KMS-11 (cell line): ENCODE data around the gene MBD6.

ENCODE experiments used
- H2AFZ ChIP-seq: fragments of 200-600 bp; sonication (generic); 2 replicates; pipeline ENCODE4 v1.6.1; 2016; ENCODE audit warnings: antibody characterized with exemption, mixed run types, low read depth
- H3K27ac ChIP-seq: fragments of 200-600 bp; sonication (generic); 2 replicates; pipeline ENCODE4 v1.6.1; 2016; ENCODE audit warnings: mild to moderate bottlenecking, mixed run types
- H3K27me3 ChIP-seq: fragments of 200-600 bp; sonication (generic); 2 replicates; pipeline ENCODE4 v1.6.1; 2017; ENCODE audit warnings: mild to moderate bottlenecking, low read depth, mixed run types, moderate library complexity; ENCODE audit not compliant: insufficient read depth
- H3K36me3 ChIP-seq: fragments of 200-600 bp; sonication (generic); 2 replicates; pipeline ENCODE4 v1.6.1; 2017; ENCODE audit warnings: mild to moderate bottlenecking, mixed run types; ENCODE audit not compliant: insufficient read depth
- H3K4me1 ChIP-seq: fragments of 200-600 bp; sonication (generic); 2 replicates; pipeline ENCODE4 v1.6.1; 2016; ENCODE audit warnings: mild to moderate bottlenecking, low read depth, mixed run types; ENCODE audit not compliant: poor library complexity, severe bottlenecking
- H3K4me2 ChIP-seq: fragments of 200-600 bp; sonication (generic); 2 replicates; pipeline ENCODE4 v1.7.0; 2016; ENCODE audit warnings: mild to moderate bottlenecking, mixed run types
- H3K4me3 ChIP-seq: fragments of 200-600 bp; sonication (generic); IDR thresholded peaks from 2 replicates; pipeline ENCODE4 v1.6.1; 2017; ENCODE audit warnings: low read depth, low read length, mixed read lengths; ENCODE audit not compliant: insufficient read depth
- H3K79me2 ChIP-seq: fragments of 200-600 bp; sonication (generic); 2 replicates; pipeline ENCODE4 v1.6.1; 2016; ENCODE audit warnings: low read depth, mixed run types; ENCODE audit not compliant: insufficient read depth
- H3K9ac ChIP-seq: fragments of 200-600 bp; sonication (generic); 2 replicates; pipeline ENCODE4 v1.6.1; 2016; ENCODE audit warnings: mild to moderate bottlenecking, mixed run types
- H4K20me1 ChIP-seq: fragments of 200-600 bp; sonication (generic); 2 replicates; pipeline ENCODE4 v1.6.1; 2016; ENCODE audit warnings: mild to moderate bottlenecking, mixed run types; ENCODE audit not compliant: insufficient read depth
- TF ChIP-seq, protein P1 (sequence below): fragments of 200-600 bp; sonication (generic); conservative IDR thresholded peaks from 2 replicates; pipeline ENCODE4 v1.6.1; 2017; ENCODE audit warnings: low read depth, mild to moderate bottlenecking, antibody characterized with exemption, low read length, moderate library complexity, mixed read lengths

The MBD6 gene

DNA sequence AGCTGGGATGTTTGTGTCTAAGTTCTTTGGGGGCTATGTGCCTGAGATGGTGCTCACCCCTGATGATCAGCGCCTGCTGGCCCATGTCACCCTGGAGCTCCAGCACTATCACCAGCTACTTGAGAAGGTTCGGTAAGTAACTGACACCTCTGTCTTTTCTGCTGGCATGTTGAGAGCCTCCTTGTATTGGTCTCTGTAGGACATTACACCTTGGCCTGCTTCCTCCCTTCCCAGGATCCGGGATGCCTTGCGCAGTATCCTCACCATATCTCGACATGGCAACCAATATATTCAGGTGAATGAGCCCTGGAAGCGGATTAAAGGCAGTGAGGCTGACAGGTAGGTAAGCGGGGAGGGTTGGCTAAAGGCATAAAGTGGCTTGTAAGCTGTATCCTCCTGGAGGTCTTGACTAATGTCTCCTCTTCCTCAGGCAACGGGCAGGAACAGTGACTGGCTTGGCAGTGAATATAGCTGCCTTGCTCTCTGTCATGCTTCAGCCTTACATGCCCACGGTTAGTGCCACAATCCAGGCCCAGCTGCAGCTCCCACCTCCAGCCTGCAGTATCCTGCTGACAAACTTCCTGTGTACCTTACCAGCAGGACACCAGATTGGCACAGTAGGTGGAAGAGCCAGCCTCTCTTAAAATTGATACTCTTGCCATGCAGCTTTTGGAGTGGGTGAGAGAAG lies 7.8 kb upstream of the MBD6 start:
- Histone ChIP-seq H3K27me3 (no peaks in the 10 kb centered on the region), H3K36me3 (peaks cover 44% of the 10 kb centered on the region; the same call in 1 of the 2 replicates), H4K20me1 (no peaks in the 10 kb centered on the region), H3K4me2 (no peak overlapping the region), H3K4me1 (peaks cover 27% of the 10 kb centered on the region), H3K4me3 (no peak overlapping the region), H3K79me2 (peaks cover 28% of the 10 kb centered on the region), H3K27ac (peak overlapping the region; percentile 16; the same call in 1 of the 2 replicates), H2AFZ (no peak overlapping the region), H3K9ac (no peak overlapping the region)
- TF ChIP-seq, protein P1, sequence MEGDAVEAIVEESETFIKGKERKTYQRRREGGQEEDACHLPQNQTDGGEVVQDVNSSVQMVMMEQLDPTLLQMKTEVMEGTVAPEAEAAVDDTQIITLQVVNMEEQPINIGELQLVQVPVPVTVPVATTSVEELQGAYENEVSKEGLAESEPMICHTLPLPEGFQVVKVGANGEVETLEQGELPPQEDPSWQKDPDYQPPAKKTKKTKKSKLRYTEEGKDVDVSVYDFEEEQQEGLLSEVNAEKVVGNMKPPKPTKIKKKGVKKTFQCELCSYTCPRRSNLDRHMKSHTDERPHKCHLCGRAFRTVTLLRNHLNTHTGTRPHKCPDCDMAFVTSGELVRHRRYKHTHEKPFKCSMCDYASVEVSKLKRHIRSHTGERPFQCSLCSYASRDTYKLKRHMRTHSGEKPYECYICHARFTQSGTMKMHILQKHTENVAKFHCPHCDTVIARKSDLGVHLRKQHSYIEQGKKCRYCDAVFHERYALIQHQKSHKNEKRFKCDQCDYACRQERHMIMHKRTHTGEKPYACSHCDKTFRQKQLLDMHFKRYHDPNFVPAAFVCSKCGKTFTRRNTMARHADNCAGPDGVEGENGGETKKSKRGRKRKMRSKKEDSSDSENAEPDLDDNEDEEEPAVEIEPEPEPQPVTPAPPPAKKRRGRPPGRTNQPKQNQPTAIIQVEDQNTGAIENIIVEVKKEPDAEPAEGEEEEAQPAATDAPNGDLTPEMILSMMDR = no peak

DNA sequence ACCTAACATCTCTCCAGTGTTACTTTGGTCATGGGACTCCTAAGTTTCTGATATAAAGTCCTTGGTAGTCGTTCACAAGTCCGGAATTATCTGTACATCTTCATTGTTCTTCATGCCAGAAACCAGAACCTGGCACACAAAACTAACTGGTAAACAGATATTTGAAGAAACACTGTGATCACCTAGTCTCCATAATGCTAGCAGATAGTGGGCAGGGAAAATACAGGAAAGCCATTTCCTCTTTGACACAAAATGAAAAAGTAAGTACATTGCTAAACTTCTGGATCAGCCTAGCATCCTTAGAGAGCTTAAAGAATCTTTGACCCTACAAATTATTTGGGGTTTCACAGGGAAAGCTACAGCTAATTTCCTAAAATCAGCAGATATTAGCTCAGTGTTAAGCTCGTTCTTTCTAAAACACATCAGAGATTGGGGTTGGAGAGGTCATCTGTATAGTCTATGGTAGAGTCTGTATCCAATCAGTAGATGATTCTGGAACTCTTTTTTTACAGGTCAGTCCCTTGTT lies 7.2 kb upstream of the MBD6 start:
- peaks cover 27% of the 10 kb centered on the region for H3K4me1 ChIP-seq
- no peaks in the 10 kb centered on the region for H3K27me3 ChIP-seq
- TF ChIP-seq, protein P1 = no peak
- peak overlapping the region; percentile 16; the same call in 1 of the 2 replicates for H3K27ac ChIP-seq
- no peak overlapping the region for H3K4me2 ChIP-seq
- peaks cover 44% of the 10 kb centered on the region; the same call in 1 of the 2 replicates for H3K36me3 ChIP-seq
- H3K4me3 ChIP-seq = no peak overlapping the region
- H4K20me1 ChIP-seq = no peaks in the 10 kb centered on the region
- H3K79me2 ChIP-seq = peaks cover 31% of the 10 kb centered on the region
- H3K9ac ChIP-seq = no peak overlapping the region
- no peak overlapping the region for H2AFZ ChIP-seq

DNA sequence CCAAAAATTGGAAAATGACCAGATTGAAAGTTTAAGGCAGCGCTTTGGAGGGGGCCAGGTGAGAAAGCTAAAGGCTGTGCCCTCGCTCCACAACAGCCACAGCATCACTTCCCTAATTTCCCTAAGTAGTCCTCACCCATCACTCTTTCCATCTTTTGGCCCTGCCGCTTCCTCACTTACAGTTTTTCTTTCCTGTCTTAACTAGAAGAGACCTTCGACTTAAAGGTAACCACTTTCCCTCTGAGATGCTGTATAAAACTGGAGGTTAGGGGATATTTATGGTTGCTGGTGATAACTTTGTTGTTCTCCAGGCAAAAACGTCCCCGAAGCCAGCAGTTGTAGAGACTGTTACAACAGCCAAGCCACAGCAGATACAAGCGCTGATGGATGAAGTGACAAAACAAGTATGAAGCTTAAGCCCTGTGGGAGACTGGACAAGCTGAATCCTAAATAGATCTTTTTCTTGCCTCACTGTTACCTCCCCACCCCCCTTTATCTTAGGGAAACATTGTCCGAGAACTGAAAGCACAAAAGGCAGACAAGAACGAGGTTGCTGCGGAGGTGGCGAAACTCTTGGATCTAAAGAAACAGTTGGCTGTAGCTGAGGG lies 6.6 kb upstream of the MBD6 start:
- no peak overlapping the region for H3K4me3 ChIP-seq
- no peak overlapping the region for H2AFZ ChIP-seq
- peaks cover 31% of the 10 kb centered on the region for H3K79me2 ChIP-seq
- no peaks in the 10 kb centered on the region for H4K20me1 ChIP-seq
- no peak overlapping the region; the same call in 1 of the 2 replicates for H3K27ac ChIP-seq
- no peak overlapping the region for H3K9ac ChIP-seq
- H3K4me2 ChIP-seq = no peak overlapping the region
- H3K27me3 ChIP-seq = no peaks in the 10 kb centered on the region
- TF ChIP-seq, protein P1 = no peak
- H3K4me1 ChIP-seq = peaks cover 30% of the 10 kb centered on the region
- H3K36me3 ChIP-seq = peaks cover 44% of the 10 kb centered on the region; the same call in 1 of the 2 replicates

DNA sequence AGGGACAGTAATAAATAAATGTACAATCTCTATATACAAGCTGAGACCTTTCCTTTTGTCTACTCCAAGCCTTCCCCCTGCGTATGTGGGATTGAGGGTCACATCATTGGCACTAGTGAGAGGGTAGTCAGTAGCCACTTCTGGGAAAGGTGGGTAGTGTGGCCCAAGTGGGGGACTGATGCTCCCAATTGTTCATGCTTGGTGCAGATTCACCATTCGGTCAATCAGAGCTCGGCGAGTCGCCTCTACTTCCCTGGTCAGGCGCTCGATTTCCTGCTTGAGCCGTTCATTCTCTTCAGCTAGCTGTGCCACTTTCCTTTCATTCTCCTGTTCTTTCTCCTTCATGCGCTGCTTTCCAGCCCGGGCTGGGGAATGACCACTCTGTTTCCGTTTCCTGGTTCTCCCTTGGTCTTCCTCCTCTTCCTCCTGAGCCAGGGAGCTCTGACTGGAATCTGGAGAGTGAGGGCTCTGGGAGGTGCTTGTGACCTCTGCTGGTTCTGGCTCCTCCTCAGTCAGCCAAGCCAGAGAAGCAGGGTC lies 5.9 kb upstream of the MBD6 start:
- H4K20me1 ChIP-seq = no peaks in the 10 kb centered on the region

More for the DNA sequence above, 5.9 kb upstream of the MBD6 start:
- H3K27ac ChIP-seq = peak overlapping the region; percentile 8; the same call in 1 of the 2 replicates
- no peak overlapping the region for H2AFZ ChIP-seq
- H3K79me2 ChIP-seq = peaks cover 31% of the 10 kb centered on the region
- H3K4me1 ChIP-seq = peaks cover 36% of the 10 kb centered on the region
- H3K27me3 ChIP-seq = no peaks in the 10 kb centered on the region
- TF ChIP-seq, protein P1 = 0 out of 2 replicates have a peak, but pooled peaks have one; percentile 15
- H3K4me3 ChIP-seq = no peak overlapping the region
- H3K4me2 ChIP-seq = no peak overlapping the region
- H3K9ac ChIP-seq = no peak overlapping the region
- H3K36me3 ChIP-seq = peaks cover 39% of the 10 kb centered on the region; the same call in 1 of the 2 replicates
